ENCODE measurements around the gene OR2V1. TPM values are rescaled to one million over a fixed set of nuclear protein-coding genes. Genes with fewer than 3 reads are reported as not detected.

The OR2V1 gene
- total and polyA plus RNA-seq, 2 of the 13 experiments (the other 11 are each of a cell fraction or from before 2014, with no cell fraction given): not detected

DNA sequence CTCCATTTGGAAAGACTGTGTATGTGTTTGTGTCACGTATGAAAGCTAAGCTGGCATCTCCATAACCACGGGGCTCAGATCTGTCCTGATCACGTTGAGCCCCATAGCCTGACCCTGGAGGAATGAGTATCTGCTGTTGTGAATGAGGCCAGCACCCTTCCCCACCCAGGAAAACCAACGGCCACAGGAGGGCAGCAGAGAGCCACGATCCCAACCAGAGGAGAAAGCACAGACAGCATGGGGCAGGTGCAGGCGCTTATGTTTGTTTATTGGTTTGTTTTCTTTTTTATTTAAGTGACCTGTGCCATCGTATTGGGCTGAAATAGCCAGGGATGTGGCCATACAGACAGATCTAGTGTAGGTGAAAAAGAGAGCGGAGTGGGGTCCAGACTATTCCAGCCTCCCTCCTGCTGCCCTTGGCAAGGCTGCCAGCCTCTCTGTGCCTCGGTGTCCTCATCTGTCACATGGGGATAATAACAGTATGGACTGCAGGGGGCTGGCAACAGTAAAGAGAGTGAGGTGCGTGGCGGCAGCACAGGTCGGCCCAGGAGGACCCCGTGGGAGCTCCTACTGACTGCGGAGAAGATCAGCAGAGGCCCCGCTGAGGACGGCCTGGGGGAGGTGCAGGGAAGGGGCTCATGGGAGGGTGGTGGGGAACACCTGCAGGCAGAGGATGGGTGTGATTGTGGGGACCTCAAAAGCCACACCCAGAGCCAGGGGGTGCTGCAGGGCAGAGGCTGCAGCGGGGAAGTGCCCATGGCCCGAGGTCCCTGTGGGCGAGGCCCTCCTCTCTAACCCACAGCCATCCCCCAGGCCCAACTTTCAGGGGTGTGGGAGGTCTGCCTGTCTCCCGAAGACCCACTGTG lies 28.6 kb upstream of the OR2V1 start (continued):
- TF ChIP-seq, protein P1, sequence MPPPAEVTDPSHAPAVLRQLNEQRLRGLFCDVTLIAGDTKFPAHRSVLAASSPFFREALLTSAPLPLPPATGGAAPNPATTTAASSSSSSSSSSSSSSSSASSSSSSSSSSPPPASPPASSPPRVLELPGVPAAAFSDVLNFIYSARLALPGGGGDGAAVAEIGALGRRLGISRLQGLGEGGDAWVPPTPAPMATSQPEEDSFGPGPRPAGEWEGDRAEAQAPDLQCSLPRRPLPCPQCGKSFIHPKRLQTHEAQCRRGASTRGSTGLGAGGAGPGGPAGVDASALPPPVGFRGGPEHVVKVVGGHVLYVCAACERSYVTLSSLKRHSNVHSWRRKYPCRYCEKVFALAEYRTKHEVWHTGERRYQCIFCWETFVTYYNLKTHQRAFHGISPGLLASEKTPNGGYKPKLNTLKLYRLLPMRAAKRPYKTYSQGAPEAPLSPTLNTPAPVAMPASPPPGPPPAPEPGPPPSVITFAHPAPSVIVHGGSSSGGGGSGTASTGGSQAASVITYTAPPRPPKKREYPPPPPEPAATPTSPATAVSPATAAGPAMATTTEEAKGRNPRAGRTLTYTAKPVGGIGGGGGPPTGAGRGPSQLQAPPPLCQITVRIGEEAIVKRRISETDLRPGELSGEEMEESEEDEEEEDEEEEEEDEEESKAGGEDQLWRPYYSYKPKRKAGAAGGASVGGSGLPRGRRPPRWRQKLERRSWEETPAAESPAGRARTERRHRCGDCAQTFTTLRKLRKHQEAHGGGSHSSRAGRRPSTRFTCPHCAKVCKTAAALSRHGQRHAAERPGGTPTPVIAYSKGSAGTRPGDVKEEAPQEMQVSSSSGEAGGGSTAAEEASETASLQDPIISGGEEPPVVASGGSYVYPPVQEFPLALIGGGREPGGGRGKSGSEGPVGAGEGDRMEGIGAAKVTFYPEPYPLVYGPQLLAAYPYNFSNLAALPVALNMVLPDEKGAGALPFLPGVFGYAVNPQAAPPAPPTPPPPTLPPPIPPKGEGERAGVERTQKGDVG (CRISPR knock-in tag; IDR thresholded peaks at IDR 0.05; ENCODE audit: borderline replicate concordance): no peak
- TF ChIP-seq ZNF772 (CRISPR knock-in tag; IDR thresholded peaks at IDR 0.05) (no peak), BRCA1 (CRISPR knock-in tag; IDR thresholded peaks at IDR 0.05) (no peak), ZNF350 (CRISPR knock-in tag; IDR thresholded peaks at IDR 0.05; ENCODE audit: borderline replicate concordance, low read depth) (no peak), ZNF788 (CRISPR knock-in tag; IDR thresholded peaks at IDR 0.05; ENCODE audit: borderline replicate concordance) (0 out of 2 replicates have a peak, but pooled peaks have one; percentile 16), ZNF552 (CRISPR knock-in tag; IDR thresholded peaks at IDR 0.05; ENCODE audit: borderline replicate concordance) (no peak), ZNF121 (CRISPR knock-in tag; IDR thresholded peaks at IDR 0.05) (no peak), KDM2A (CRISPR knock-in tag; IDR thresholded peaks at IDR 0.05; ENCODE audit: borderline replicate concordance, low read depth) (0 out of 2 replicates have a peak, but pooled peaks have one; percentile 34), ZNF570 (CRISPR knock-in tag; IDR thresholded peaks at IDR 0.05; ENCODE audit: borderline replicate concordance) (no peak), U2AF1 (optimal IDR thresholded peaks at IDR 0.05; ENCODE audit: low read depth, low read length) (no peak), GZF1 (CRISPR knock-in tag; IDR thresholded peaks at IDR 0.05) (no peak), MAFG (CRISPR knock-in tag; IDR thresholded peaks at IDR 0.05) (no peak), MZF1 (CRISPR knock-in tag; IDR thresholded peaks at IDR 0.05; ENCODE audit: borderline replicate concordance) (no peak), ZNF207 (IDR thresholded peaks at IDR 0.05; ENCODE audit: borderline replicate concordance) (no peak), ZNF775 (CRISPR knock-in tag; IDR thresholded peaks at IDR 0.05; ENCODE audit: borderline replicate concordance) (no peak), CEBPG (CRISPR knock-in tag; IDR thresholded peaks at IDR 0.05) (0 out of 2 replicates have a peak, but pooled peaks have one; percentile 8), SAP130 (CRISPR knock-in tag; IDR thresholded peaks at IDR 0.05; ENCODE audit: low read depth) (peak; percentile 36; the same call in 1 of the 2 replicates), GFI1 (CRISPR knock-in tag; IDR thresholded peaks at IDR 0.05; ENCODE audit: borderline replicate concordance) (no peak)
- TF ChIP-seq, protein P2, sequence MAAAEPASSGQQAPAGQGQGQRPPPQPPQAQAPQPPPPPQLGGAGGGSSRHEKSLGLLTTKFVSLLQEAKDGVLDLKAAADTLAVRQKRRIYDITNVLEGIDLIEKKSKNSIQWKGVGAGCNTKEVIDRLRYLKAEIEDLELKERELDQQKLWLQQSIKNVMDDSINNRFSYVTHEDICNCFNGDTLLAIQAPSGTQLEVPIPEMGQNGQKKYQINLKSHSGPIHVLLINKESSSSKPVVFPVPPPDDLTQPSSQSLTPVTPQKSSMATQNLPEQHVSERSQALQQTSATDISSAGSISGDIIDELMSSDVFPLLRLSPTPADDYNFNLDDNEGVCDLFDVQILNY (CRISPR knock-in tag; conservative IDR thresholded peaks at IDR 0.05): no peak
- TF ChIP-seq, protein P3, sequence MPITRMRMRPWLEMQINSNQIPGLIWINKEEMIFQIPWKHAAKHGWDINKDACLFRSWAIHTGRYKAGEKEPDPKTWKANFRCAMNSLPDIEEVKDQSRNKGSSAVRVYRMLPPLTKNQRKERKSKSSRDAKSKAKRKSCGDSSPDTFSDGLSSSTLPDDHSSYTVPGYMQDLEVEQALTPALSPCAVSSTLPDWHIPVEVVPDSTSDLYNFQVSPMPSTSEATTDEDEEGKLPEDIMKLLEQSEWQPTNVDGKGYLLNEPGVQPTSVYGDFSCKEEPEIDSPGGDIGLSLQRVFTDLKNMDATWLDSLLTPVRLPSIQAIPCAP (CRISPR knock-in tag; IDR thresholded peaks at IDR 0.05; ENCODE audit: low read depth): no peak
- TF ChIP-seq, protein P4, sequence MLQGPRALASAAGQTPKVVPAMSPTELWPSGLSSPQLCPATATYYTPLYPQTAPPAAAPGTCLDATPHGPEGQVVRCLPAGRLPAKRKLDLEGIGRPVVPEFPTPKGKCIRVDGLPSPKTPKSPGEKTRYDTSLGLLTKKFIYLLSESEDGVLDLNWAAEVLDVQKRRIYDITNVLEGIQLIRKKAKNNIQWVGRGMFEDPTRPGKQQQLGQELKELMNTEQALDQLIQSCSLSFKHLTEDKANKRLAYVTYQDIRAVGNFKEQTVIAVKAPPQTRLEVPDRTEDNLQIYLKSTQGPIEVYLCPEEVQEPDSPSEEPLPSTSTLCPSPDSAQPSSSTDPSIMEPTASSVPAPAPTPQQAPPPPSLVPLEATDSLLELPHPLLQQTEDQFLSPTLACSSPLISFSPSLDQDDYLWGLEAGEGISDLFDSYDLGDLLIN (CRISPR knock-in tag; IDR thresholded peaks at IDR 0.05; ENCODE audit: borderline replicate concordance): no peak
